H9 (cell line): ENCODE results near the gene FAM78B. TPM values are rescaled to one million over a fixed set of nuclear protein-coding genes. Genes with fewer than 3 reads are reported as not detected.

Experiments used
- DNase-seq: peaks from one replicate; pipeline ENCODE4 v3.0.0-alpha.2; 2017
- H2AFZ ChIP-seq: one replicate; pipeline ENCODE4 v1.6.1; 2013; ENCODE audit warnings: mild to moderate bottlenecking, low read length, control low read depth, moderate library complexity
- H2AK5ac ChIP-seq: 2 replicates; pipeline ENCODE4 v1.6.1; 2013; ENCODE audit warnings: low read length, control low read depth, mixed read lengths; ENCODE audit not compliant: insufficient read length
- H2BK120ac ChIP-seq: one replicate; pipeline ENCODE4 v1.6.1; 2013; ENCODE audit warnings: low read depth, mild to moderate bottlenecking, low read length, control low read depth, inconsistent platforms; ENCODE audit not compliant: poor library complexity, severe bottlenecking
- H2BK12ac ChIP-seq: 2 replicates; pipeline ENCODE4 v1.6.1; 2013; ENCODE audit warnings: low read length, control low read depth, mixed read lengths, low read depth; ENCODE audit not compliant: insufficient read length
- H2BK15ac ChIP-seq: 2 replicates; pipeline ENCODE4 v1.6.1; 2013; ENCODE audit warnings: low read depth, low read length, control low read depth
- H2BK20ac ChIP-seq: one replicate; pipeline ENCODE4 v1.6.1; 2013; ENCODE audit warnings: low read depth, mild to moderate bottlenecking, low read length, control low read depth, inconsistent platforms; ENCODE audit not compliant: poor library complexity, severe bottlenecking
- H2BK5ac ChIP-seq: 2 replicates; pipeline ENCODE4 v1.6.1; 2013; ENCODE audit warnings: low read length, control low read depth, mixed read lengths; ENCODE audit not compliant: insufficient read length
- H3K14ac ChIP-seq: 2 replicates; pipeline ENCODE4 v1.6.1; 2013; ENCODE audit warnings: low read length, control low read depth; ENCODE audit not compliant: insufficient read depth
- H3K18ac ChIP-seq: 2 replicates; pipeline ENCODE4 v1.6.1; 2013; ENCODE audit warnings: low read depth, mild to moderate bottlenecking, mixed read lengths, low read length, control low read depth; ENCODE audit not compliant: insufficient read length
- H3K23ac ChIP-seq: 2 replicates; pipeline ENCODE4 v1.6.1; 2013; ENCODE audit warnings: low read length, control low read depth, mixed read lengths, low read depth; ENCODE audit not compliant: insufficient read length
- H3K23me2 ChIP-seq: 2 replicates; pipeline ENCODE4 v1.6.1; 2013; ENCODE audit warnings: low read depth, mild to moderate bottlenecking, mixed read lengths, low read length, control low read depth; ENCODE audit not compliant: insufficient read length, poor library complexity, severe bottlenecking
- H3K27ac ChIP-seq: 2 replicates; pipeline ENCODE4 v1.5.1; 2013; ENCODE audit warnings: low read length, control low read depth, mixed read lengths, low read depth; ENCODE audit not compliant: insufficient read length
- H3K27me3 ChIP-seq: 2 replicates; pipeline ENCODE4 v1.6.1; 2013; ENCODE audit warnings: low read length, control low read depth, inconsistent platforms; ENCODE audit not compliant: insufficient read depth
- H3K4ac ChIP-seq: 2 replicates; pipeline ENCODE4 v1.6.1; 2013; ENCODE audit warnings: low read depth, mild to moderate bottlenecking, control low read depth, inconsistent platforms, low read length, moderate library complexity
- H3K4me1 ChIP-seq: 2 replicates; pipeline ENCODE4 v1.6.1; 2013; ENCODE audit warnings: low read length, control low read depth, inconsistent platforms; ENCODE audit not compliant: insufficient read depth
- H3K4me2 ChIP-seq: 2 replicates; pipeline ENCODE4 v1.6.1; 2013; ENCODE audit warnings: low read length, control low read depth, mixed read lengths; ENCODE audit not compliant: insufficient read length, insufficient read depth
- H3K56ac ChIP-seq: 2 replicates; pipeline ENCODE4 v1.6.1; 2013; ENCODE audit warnings: low read depth, mild to moderate bottlenecking, mixed read lengths, low read length, control low read depth; ENCODE audit not compliant: insufficient read length
- H3K79me1 ChIP-seq: 2 replicates; pipeline ENCODE4 v1.6.1; 2013; ENCODE audit warnings: low read depth, mild to moderate bottlenecking, moderate library complexity, low read length, control low read depth, inconsistent platforms; ENCODE audit not compliant: insufficient read depth, poor library complexity, severe bottlenecking
- H3K79me2 ChIP-seq: 2 replicates; pipeline ENCODE4 v1.6.1; 2013; ENCODE audit warnings: low read length, control low read depth, inconsistent platforms; ENCODE audit not compliant: insufficient read depth
- H3K9ac ChIP-seq: 2 replicates; pipeline ENCODE4 v1.6.1; 2013; ENCODE audit warnings: low read length, control low read depth, mixed read lengths; ENCODE audit not compliant: insufficient read length; ENCODE audit errors: extremely low read depth
- H3K9me3 ChIP-seq: one replicate; pipeline ENCODE4 v1.6.1; 2013; ENCODE audit warnings: low read depth, low read length, inconsistent platforms; ENCODE audit not compliant: control insufficient read depth
- H3T11ph ChIP-seq: one replicate; pipeline ENCODE4 v1.6.1; 2013; ENCODE audit warnings: mild to moderate bottlenecking, low read length, control low read depth, inconsistent platforms
- H4K20me1 ChIP-seq: one replicate; pipeline ENCODE4 v1.6.1; 2013; ENCODE audit not compliant: control insufficient read depth, insufficient read length, insufficient read depth
- H4K5ac ChIP-seq: 2 replicates; pipeline ENCODE4 v1.6.1; 2013; ENCODE audit warnings: low read depth, mild to moderate bottlenecking, mixed read lengths, low read length, control low read depth; ENCODE audit not compliant: insufficient read length
- H4K8ac ChIP-seq: replicated peaks from 2 replicates; pipeline ENCODE4 v1.6.1; 2013; ENCODE audit warnings: low read length, control low read depth, mixed read lengths, low read depth; ENCODE audit not compliant: insufficient read length
- H4K91ac ChIP-seq: 2 replicates; pipeline ENCODE4 v1.6.1; 2013; ENCODE audit warnings: low read depth, mild to moderate bottlenecking, moderate library complexity, mixed read lengths, low read length, control low read depth; ENCODE audit not compliant: insufficient read length
- H3K27ac Mint-ChIP-seq, 3 experiments: 2 replicates in 2 of 3; 3 replicates in 1 of 3; pipeline ENCODE4 v1.8.0; 2020 to 2021; ENCODE audit warnings: mixed read lengths in 3 of 3, mild to moderate bottlenecking in 1 of 3, moderate library complexity in 1 of 3
- H3K27me3 Mint-ChIP-seq: 2 replicates; pipeline ENCODE4 v1.8.0; 2021; ENCODE audit warnings: low read depth, mild to moderate bottlenecking, moderate library complexity, mixed read lengths
- H3K36me3 Mint-ChIP-seq, 3 experiments: 2 replicates in 2 of 3; 3 replicates in 1 of 3; pipeline ENCODE4 v1.8.0; 2020 to 2021; ENCODE audit warnings: low read depth in 3 of 3, mixed read lengths in 3 of 3; ENCODE audit not compliant: insufficient read depth in 1 of 3
- H3K4me1 Mint-ChIP-seq, 2 experiments: 2 replicates each; pipeline ENCODE4 v1.8.0; 2020; ENCODE audit warnings: mixed read lengths in 2 of 2
- H3K4me3 Mint-ChIP-seq, 2 experiments: 2 replicates in 1 of 2; 3 replicates in 1 of 2; pipeline ENCODE4 v1.8.0; 2020 to 2021; ENCODE audit warnings: mild to moderate bottlenecking in 2 of 2, mixed read lengths in 2 of 2, moderate library complexity in 1 of 2
- H3K9me3 Mint-ChIP-seq, 2 experiments: 2 replicates in 1 of 2; 3 replicates in 1 of 2; pipeline ENCODE4 v1.8.0; 2020; ENCODE audit warnings: mild to moderate bottlenecking in 2 of 2, mixed read lengths in 2 of 2, moderate library complexity in 1 of 2
- CTCF ChIP-seq: fragments of 200-600 bp; sonication (generic); conservative IDR thresholded peaks from 3 replicates; pipeline ENCODE4 v1.8.0; 2021; ENCODE audit warnings: antibody characterized with exemption, mild to moderate bottlenecking
- WGBS: extraction: QIAGEN DNeasy Blood & Tissue Kit; methylation state at CpG from one replicate; pipeline ENCODE4 v1.1.7; 2013; ENCODE audit warnings: missing lambda C conversion rate, low lambda C conversion rate, mixed read lengths; ENCODE audit not compliant: insufficient read length; ENCODE audit errors: extremely low coverage; 5-methylcytosine and 5-hydroxymethylcytosine counted together
- total RNA-seq: library from RNA; stranded (reverse); gene quantifications from 2 replicates; pipeline ENCODE4 v1.2.1, GENCODE V29; 2021

Gene FAM78B
- total RNA-seq, 1 experiment from 2014 or later: 2.3 TPM

- Histone ChIP-seq H3K27me3 (no peaks in the 10 kb centered on the region), H3K18ac (no peak overlapping the region), H4K8ac (no peak overlapping the region), H2BK5ac (no peak overlapping the region), H4K91ac (no peak overlapping the region), H3K27ac (no peak overlapping the region), H3K23ac (no peak overlapping the region), H2AFZ (no peak overlapping the region), H3K9ac (no peak overlapping the region), H2AK5ac (no peak overlapping the region), H4K5ac (no peak overlapping the region), H2BK120ac (no peak overlapping the region), H3K23me2 (no peaks in the 10 kb centered on the region), H3K79me1 (no peaks in the 10 kb centered on the region), H3K4ac (no peak overlapping the region), H2BK20ac (no peak overlapping the region), H3K4me2 (no peak overlapping the region), H3K14ac (no peak overlapping the region), H3K79me2 (no peaks in the 10 kb centered on the region), H3K9me3 (no peaks in the 10 kb centered on the region), H3K4me1 (peaks cover 5% of the 10 kb centered on the region; the same call in 1 of the 2 replicates), H3K56ac (no peak overlapping the region), H2BK12ac (no peak overlapping the region), H4K20me1 (no peaks in the 10 kb centered on the region), H2BK15ac (no peak overlapping the region), H3T11ph (no peak overlapping the region)
- TF ChIP-seq CTCF: no peak
- DNase-seq: no peak
- Mint-ChIP-seq H3K4me1 (peaks cover 21 to 22% of the 10 kb centered on the region in 2 experiments), H3K36me3 (no peaks in the 10 kb centered on the region), H3K27me3 (no peaks in the 10 kb centered on the region), H3K9me3 (no peaks in the 10 kb centered on the region; a peak in 1 of 5 replicates), H3K27ac (no peak overlapping the region), H3K4me3 (no peak overlapping the region)
- WGBS: no CpG with 5 or more reads among the region's 8 CpGs
These were observed 46.5 kb downstream of the FAM78B start for GRCh38 chr1:166120281-166120680.
